ENCODE results near the gene ZNF433. TPM values are rescaled to one million over a fixed set of nuclear protein-coding genes. Genes with fewer than 3 reads are reported as not detected.

ZNF433 gene
- total RNA-seq, 1 donor from 2014 or later = 3.7 TPM

DNA sequence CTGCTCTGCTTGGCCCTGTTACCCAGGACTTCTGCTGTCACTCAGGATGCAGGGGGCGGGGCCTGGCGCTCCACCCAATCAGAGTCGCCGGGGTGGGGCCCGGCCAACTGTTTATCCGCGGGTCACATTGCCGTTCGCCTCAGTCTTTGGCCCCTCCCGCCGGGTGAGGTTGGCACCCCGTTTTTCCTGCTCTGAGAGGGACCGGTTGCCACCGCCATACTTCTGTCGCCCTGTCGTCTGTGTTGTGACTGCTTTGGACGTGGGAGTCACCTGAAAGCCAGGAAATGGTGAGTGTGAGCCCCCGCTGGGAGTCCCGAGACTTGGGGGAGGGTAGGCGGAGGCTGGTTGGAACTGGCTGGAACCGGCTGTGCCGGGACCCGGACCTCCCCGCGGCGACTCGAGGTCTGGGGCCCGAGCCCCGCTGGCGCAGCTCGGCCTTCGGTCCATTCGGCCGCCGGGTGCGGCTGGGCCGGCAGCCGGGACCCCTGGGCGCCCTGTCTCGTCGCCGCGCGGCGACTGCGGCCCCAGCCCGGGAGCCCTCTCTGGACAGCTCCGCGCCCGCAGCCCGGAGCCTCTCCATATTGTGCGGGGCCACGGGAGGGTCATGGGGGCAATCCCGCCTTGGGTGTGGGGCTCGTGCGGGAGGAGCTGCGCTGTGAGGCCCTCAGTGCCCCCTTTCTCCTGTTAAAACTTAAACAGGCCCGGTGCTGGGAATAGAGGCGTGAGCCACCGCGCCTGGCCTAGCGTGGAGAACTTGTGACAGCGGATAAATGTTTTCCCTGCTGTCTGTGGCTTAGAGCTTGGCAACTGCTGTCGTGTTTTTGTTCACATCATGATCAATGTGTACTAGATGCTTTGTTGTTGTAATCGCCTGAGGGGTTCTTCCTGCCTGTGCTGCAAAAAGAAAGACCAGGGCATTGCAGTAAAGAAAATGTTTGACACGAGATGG is 29.4 kb upstream of the ZNF433 start, which contains the start of gene ZNF844:
Gene ZNF844, plus strand, starts transcription at position 142 of the 949 bp plus-strand sequence. Its CDS starts 143 bp downstream, at position 285.
- intact Hi-C loops (cut with DNase I) = loop anchor here (5.0 kb wide), 1 partner anchor 77 kb away; the partner anchor contains the start of gene ZNF20
- DNase-seq (ENCODE audit: extremely low spot score in 2 of 2) = peak in 1 of 2 donors; percentile 94
- Histone ChIP-seq H3K36me3 (peaks cover 0 to 18% of the 10 kb centered on the region in 2 donors), H3K27ac (peak within 1 kb of the TSS; percentile 92), H3K4me3 (peak within 1 kb of the TSS; percentile 76 to 97), H3K4me1 (peaks cover 5% of the 10 kb centered on the region), H3K27me3 (no peaks in the 10 kb centered on the region), H3K9me3 (peaks cover 11% of the 10 kb centered on the region)
- TF ChIP-seq POLR2AphosphoS5 (IDR thresholded peaks at IDR 0.05; ENCODE audit: insufficient read depth in 1 of 2, low read depth in 1 of 2) (peak; percentile 91 to 95), POLR2A (IDR thresholded peaks at IDR 0.05) (peak; percentile 60 to 61)
- TF ChIP-seq, protein P1, sequence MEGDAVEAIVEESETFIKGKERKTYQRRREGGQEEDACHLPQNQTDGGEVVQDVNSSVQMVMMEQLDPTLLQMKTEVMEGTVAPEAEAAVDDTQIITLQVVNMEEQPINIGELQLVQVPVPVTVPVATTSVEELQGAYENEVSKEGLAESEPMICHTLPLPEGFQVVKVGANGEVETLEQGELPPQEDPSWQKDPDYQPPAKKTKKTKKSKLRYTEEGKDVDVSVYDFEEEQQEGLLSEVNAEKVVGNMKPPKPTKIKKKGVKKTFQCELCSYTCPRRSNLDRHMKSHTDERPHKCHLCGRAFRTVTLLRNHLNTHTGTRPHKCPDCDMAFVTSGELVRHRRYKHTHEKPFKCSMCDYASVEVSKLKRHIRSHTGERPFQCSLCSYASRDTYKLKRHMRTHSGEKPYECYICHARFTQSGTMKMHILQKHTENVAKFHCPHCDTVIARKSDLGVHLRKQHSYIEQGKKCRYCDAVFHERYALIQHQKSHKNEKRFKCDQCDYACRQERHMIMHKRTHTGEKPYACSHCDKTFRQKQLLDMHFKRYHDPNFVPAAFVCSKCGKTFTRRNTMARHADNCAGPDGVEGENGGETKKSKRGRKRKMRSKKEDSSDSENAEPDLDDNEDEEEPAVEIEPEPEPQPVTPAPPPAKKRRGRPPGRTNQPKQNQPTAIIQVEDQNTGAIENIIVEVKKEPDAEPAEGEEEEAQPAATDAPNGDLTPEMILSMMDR (IDR thresholded peaks at IDR 0.05) = no peak

DNA sequence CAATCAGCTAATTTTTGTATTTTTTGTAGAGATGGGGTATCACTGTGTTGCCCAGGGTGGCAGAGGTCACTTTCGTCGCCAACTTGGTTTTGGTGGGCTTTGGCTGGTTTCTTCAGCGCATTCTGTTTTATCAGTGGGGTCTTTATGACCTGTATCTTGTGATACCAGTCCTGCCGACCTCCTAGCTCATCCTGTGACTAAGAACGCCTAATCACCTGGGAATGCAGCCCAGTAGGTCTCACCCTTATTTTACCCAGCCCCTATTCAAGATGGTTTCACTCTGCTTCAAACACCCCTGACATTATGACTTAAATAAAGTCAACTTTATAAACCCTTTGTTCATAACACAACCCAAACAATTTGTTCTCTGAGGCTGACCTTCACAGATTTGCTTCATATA is 20.3 kb upstream of the ZNF433 start:
- H3K4me3 ChIP-seq = no peak overlapping the region
- no peaks in the 10 kb centered on the region for H3K9me3 ChIP-seq
- no peak for TF ChIP-seq POLR2A (IDR thresholded peaks at IDR 0.05)
- TF ChIP-seq, protein P1 (IDR thresholded peaks at IDR 0.05) = no peak
- H3K27ac ChIP-seq = no peak overlapping the region
- H3K4me1 ChIP-seq = peaks cover 19% of the 10 kb centered on the region
- DNase-seq (ENCODE audit: extremely low spot score in 2 of 2) = no peak
- intact Hi-C loops (cut with DNase I) = no loop called here
- no peaks in the 10 kb centered on the region for H3K36me3 ChIP-seq
- no peaks in the 10 kb centered on the region for H3K27me3 ChIP-seq

DNA sequence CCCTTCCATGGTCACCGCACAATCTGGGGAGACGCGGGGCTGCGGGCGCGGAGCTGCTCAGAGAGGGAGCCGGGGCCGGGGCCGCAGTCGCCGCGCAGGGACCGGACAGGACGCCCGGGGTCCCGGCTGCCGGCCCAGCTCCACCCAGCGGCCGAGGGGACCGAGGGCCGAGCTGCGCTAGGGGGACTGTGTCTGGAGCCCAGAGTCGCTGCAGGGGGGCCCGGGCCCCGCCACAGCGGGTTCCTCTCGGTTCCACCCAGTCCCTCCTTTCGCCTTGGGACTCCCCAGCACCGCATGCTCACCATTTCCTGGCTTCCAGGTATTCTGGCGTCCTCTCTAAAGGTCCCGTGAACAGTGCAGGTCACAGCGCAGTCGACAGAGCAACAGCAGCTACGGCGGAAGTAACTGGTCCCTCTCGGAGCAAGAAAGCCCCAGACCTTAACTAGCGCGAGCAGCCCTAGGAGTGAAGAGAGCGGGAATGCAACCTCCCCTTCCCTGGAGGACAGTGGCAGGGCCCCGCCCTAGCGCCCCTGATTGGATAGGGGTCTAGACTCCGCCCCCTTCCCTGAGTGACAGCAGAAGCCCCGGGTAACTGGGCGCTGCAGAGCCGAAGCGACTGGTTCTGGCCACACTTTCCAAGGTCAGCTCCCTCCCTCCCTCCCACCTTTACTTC is 17.2 kb upstream of the ZNF433 start, which contains the start of gene ZNF878:
Gene ZNF878, minus strand, starts transcription at position 465 of the 673 bp plus-strand sequence. Its CDS starts 160 bp downstream, at position 305.
- H3K4me1 ChIP-seq = peaks cover 11% of the 10 kb centered on the region
- no peaks in the 10 kb centered on the region for H3K27me3 ChIP-seq
- peak within 1 kb of the TSS; percentile 56 to 62 for H3K4me3 ChIP-seq
- peak within 1 kb of the TSS; percentile 59 for H3K27ac ChIP-seq
- no peaks in the 10 kb centered on the region for H3K36me3 ChIP-seq
- DNase-seq (ENCODE audit: extremely low spot score in 2 of 2) = no peak
- no peaks in the 10 kb centered on the region for H3K9me3 ChIP-seq
- intact Hi-C loops (cut with DNase I) = no loop called here
- TF ChIP-seq POLR2A (IDR thresholded peaks at IDR 0.05) (peak; percentile 72 to 82), POLR2AphosphoS5 (IDR thresholded peaks at IDR 0.05; ENCODE audit: insufficient read depth in 1 of 2, low read depth in 1 of 2) (peak; percentile 84 to 87)
- TF ChIP-seq, protein P1 (IDR thresholded peaks at IDR 0.05) = no peak

DNA sequence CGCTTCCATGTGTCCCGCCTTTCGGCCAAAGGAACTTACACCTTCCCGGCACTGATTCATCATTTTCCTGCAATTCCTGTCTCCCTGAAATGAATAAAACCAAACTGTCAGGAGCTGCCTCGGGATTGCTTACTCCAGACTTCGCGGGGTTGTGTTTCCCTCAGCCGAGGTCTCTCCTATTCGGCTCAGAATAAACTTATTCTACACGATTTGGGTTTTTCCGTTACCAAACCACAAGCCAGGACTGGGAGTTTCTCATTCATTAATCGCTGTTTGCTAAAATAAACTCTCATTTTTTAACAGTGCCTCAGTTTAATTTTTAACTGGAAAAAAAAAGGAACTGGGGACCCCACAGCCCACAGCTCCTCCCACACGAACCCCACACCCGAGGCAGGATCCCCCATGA is 16.6 kb upstream of the ZNF433 start:
- DNase-seq (ENCODE audit: extremely low spot score in 2 of 2) = no peak
- Histone ChIP-seq H3K36me3 (no peaks in the 10 kb centered on the region), H3K4me3 (peak overlapping the region; percentile 56 to 62), H3K4me1 (peaks cover 11% of the 10 kb centered on the region), H3K27ac (peak overlapping the region; percentile 59), H3K9me3 (no peaks in the 10 kb centered on the region), H3K27me3 (no peaks in the 10 kb centered on the region)
- TF ChIP-seq POLR2A (IDR thresholded peaks at IDR 0.05) = no peak
- no peak for TF ChIP-seq POLR2AphosphoS5 (IDR thresholded peaks at IDR 0.05; ENCODE audit: insufficient read depth in 1 of 2, low read depth in 1 of 2)
- TF ChIP-seq, protein P1 (IDR thresholded peaks at IDR 0.05) = no peak
- intact Hi-C loops (cut with DNase I) = no loop called here

All from vagina (tissue), 2 donors.